ENCODE measurements around the gene MAML2.

GRCh38 chr11:96237766-96238266 lies 105.2 kb downstream of the MAML2 start:
- TF ChIP-seq CTCF (IDR thresholded peaks at IDR 0.05 in 2 of 3, conservative IDR thresholded peaks at IDR 0.05 in 1 of 3; ENCODE audit: insufficient read depth in 2 of 3, low read depth in 1 of 3, low read length in 3 of 3) (no peak), POLR2A (conservative IDR thresholded peaks at IDR 0.05) (no peak), E2F1 (CRISPR knock-in tag; IDR thresholded peaks at IDR 0.05) (no peak), CBX2 (IDR thresholded peaks at IDR 0.05; ENCODE audit: insufficient read depth, low read length, poor library complexity, severe bottlenecking) (no peak), ZFP36 (IDR thresholded peaks at IDR 0.05; ENCODE audit: low read depth, low read length, partially characterized antibody) (no peak), TOE1 (IDR thresholded peaks at IDR 0.05; ENCODE audit: borderline replicate concordance) (no peak), TOE1 (CRISPR knock-in tag; IDR thresholded peaks at IDR 0.05; ENCODE audit: borderline replicate concordance, low read depth) (no peak), JUN (IDR thresholded peaks at IDR 0.05; ENCODE audit: borderline replicate concordance, low read depth, low read length) (no peak), JUN (CRISPR knock-in tag; IDR thresholded peaks at IDR 0.05; ENCODE audit: borderline replicate concordance) (no peak), TRIM28 (IDR thresholded peaks at IDR 0.05) (no peak), TAF1 (IDR thresholded peaks at IDR 0.05; ENCODE audit: control insufficient read depth, extremely low read depth, insufficient read depth, low read length, severe bottlenecking) (no peak), ZNF175 (CRISPR knock-in tag; IDR thresholded peaks at IDR 0.05; ENCODE audit: low read depth) (no peak), ZBTB34 (CRISPR knock-in tag; IDR thresholded peaks at IDR 0.05) (no peak)

All from K562 (cell line).